HEK293T (cell line): ENCODE results near the gene SEMA6B.

Experiments used
- BHLHE40 ChIP-seq: fragments of 450-650 bp; IDR thresholded peaks from 2 replicates; pipeline ENCODE4 v1.6.1; 2016; ENCODE audit warnings: mild to moderate bottlenecking, moderate library complexity, borderline replicate concordance
- ELF4 ChIP-seq: fragments of 450-650 bp; IDR thresholded peaks from 2 replicates; pipeline ENCODE4 v1.6.1; 2017; ENCODE audit warnings: antibody characterized with exemption
- FOXA1 ChIP-seq: fragments of 450-650 bp; IDR thresholded peaks from 2 replicates; pipeline ENCODE4 v1.6.1; 2016; ENCODE audit warnings: mild to moderate bottlenecking
- FOXM1 ChIP-seq: fragments of 450-650 bp; IDR thresholded peaks from 2 replicates; pipeline ENCODE4 v1.6.1; 2017; ENCODE audit warnings: mild to moderate bottlenecking, borderline replicate concordance
- HDGF ChIP-seq: fragments of 450-650 bp; IDR thresholded peaks from 2 replicates; pipeline ENCODE4 v1.6.1; 2017; ENCODE audit warnings: antibody characterized with exemption, borderline replicate concordance
- L3MBTL2 ChIP-seq: fragments of 450-650 bp; conservative IDR thresholded peaks from 2 replicates; pipeline ENCODE4 v1.6.1; 2016; ENCODE audit warnings: mild to moderate bottlenecking
- LEF1 ChIP-seq: fragments of 450-650 bp; IDR thresholded peaks from 2 replicates; pipeline ENCODE4 v1.6.1; 2017; ENCODE audit warnings: mild to moderate bottlenecking, borderline replicate concordance
- SP1 ChIP-seq: fragments of 450-650 bp; IDR thresholded peaks from 2 replicates; pipeline ENCODE4 v1.6.1; 2017
- SUZ12 ChIP-seq: fragments of 450-650 bp; IDR thresholded peaks from 2 replicates; pipeline ENCODE4 v1.6.1; 2016; ENCODE audit warnings: mild to moderate bottlenecking

- no peak for TF ChIP-seq FOXA1
- TF ChIP-seq FOXM1: no peak
- TF ChIP-seq SUZ12: no peak
- no peak for TF ChIP-seq LEF1
- TF ChIP-seq SP1: no peak
- TF ChIP-seq BHLHE40: no peak
- no peak for TF ChIP-seq ELF4
- no peak for TF ChIP-seq HDGF
- no peak for TF ChIP-seq L3MBTL2
Measured at GRCh38 chr19:4539169-4539692, 20.3 kb downstream of the SEMA6B start.
